Heart left ventricle (tissue), 13 donors: ENCODE data around the gene FAM200A.

Experiments used
- CTCF ChIP-seq, 12 donors: fragments of 200-600 bp; sonication (generic) in 4 of 12; IDR thresholded peaks; one replicate each; pipeline versions ENCODE4 v1.5.0 to v1.8.0; 2018 to 2022; ENCODE audit warnings: antibody characterized with exemption in 12 of 12, mild to moderate bottlenecking in 5 of 12
- POLR2A ChIP-seq, 2 donors: fragments of 450-650 bp; IDR thresholded peaks; one replicate each; pipeline ENCODE4 v1.6.1; 2017; ENCODE audit warnings: antibody characterized with exemption in 2 of 2, mild to moderate bottlenecking in 2 of 2, moderate library complexity in 2 of 2
- donor health status: ischemic (EF 13 %, LVEDD 7.1; RV severe dilation, severe dysfunction).
- donor health status: DM: no; HTN: yes; CAD: no.
- donor health status: DM: no; HTN: no; CAD: no.
- donor health status: ischemic (EF 25% LVEDD 6.9; RV normal size, moderate dysfunction).
- donor health status: ischemic (EF 25% LVEDD 5.7; RV mildly dilated, moderate dysfunction).
- donor health status: ischemic (EF 35%, LVEDD 5.7; RV mildly dilated, moderate dysfunction).
- donor health status: nonischemic (EF 11% LVEDD 7.7; RV severe dilation, severe dysfunction).
- donor health status: DM: yes; HTN: yes; CAD: no.
- donor health status: PGD.
- donor health status: ischemic (EF 29% LVEDD 5.4; RV normal size, mild dysfunction).
- donor health status: nonischemic (EF 23%, LVEDD 6.1; RV moderate dilation, normal function).

- TF ChIP-seq CTCF (IDR thresholded peaks at IDR 0.05) (no peak), POLR2A (IDR thresholded peaks at IDR 0.05) (no peak)
Observed at GRCh38 chr7:99500637-99501009, 51.3 kb downstream of the FAM200A start.
